Neutrophil (primary cell): ENCODE results near the gene GALK1.
A peak's percentile ranks its signal among the peaks of the same experiment; 100 is the strongest.

ENCODE experiments used
- H3K27ac ChIP-seq: fragments of 200-600 bp; sonication (generic); 2 replicates; pipeline ENCODE4 v1.5.1; 2016; ENCODE audit warnings: mild to moderate bottlenecking, moderate library complexity
- H3K27me3 ChIP-seq: fragments of 200-600 bp; sonication (generic); 2 replicates; pipeline ENCODE4 v1.6.0; 2016; ENCODE audit warnings: mild to moderate bottlenecking
- H3K36me3 ChIP-seq: fragments of 200-600 bp; sonication (generic); 2 replicates; pipeline ENCODE4 v1.5.1; 2017
- H3K4me1 ChIP-seq, 2 experiments: fragments of 200-600 bp in 1 of 2; sonication (generic) in 1 of 2; 1 replicate in 1 of 2; 2 replicates in 1 of 2; pipeline versions ENCODE4 v1.5.1 to v1.6.1; 2013 to 2016; ENCODE audit warnings: low read depth in 1 of 2, low read length in 1 of 2, mild to moderate bottlenecking in 1 of 2, moderate library complexity in 1 of 2; ENCODE audit not compliant: control insufficient read depth in 1 of 2, insufficient read depth in 1 of 2
- H3K4me3 ChIP-seq, 2 experiments: fragments of 200-600 bp in 1 of 2; sonication (generic) in 1 of 2; 1 replicate in 1 of 2; 2 replicates in 1 of 2; pipeline ENCODE4 v1.5.1; 2013 to 2016; ENCODE audit warnings: low read depth in 1 of 2, low read length in 1 of 2, mild to moderate bottlenecking in 1 of 2, moderate library complexity in 1 of 2
- H3K9me3 ChIP-seq: fragments of 200-600 bp; sonication (generic); 2 replicates; pipeline ENCODE4 v1.5.1; 2016
- CTCF ChIP-seq: fragments of 200-600 bp; sonication (generic); IDR thresholded peaks from 2 replicates; pipeline ENCODE4 v1.5.1; 2016; ENCODE audit warnings: antibody characterized with exemption

Gene GALK1

DNA sequence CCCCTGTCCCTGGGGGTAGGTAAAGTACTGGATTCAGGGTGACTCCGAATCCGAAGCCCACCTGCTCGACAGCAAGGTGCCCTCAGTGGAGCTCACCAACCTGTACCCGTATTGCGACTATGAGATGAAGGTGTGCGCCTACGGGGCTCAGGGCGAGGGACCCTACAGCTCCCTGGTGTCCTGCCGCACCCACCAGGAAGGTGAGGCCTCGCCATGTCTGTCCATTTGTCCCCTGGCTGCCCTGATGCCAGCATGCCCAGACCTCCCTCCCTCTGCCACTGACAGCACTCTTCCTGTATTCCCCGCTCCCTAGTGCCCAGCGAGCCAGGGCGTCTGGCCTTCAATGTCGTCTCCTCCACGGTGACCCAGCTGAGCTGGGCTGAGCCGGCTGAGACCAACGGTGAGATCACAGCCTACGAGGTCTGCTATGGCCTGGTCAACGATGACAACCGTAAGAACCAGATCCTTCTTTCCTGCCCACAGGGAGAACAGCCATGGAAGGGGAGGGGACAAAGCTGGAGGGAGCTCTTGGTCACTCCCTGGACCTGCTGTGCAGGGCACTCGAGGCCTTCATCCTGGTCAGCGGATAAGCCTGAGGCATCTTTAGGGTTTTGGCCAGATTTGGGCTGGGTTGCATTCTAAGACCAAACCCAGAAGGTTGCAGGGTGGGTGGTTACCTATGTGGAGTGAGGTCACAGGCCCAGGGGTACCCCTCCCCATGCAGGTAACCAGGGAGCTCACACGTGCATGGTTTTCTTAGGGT, 14.2 kb downstream of the GALK1 start:
- no peaks in the 10 kb centered on the region for H3K36me3 ChIP-seq
- TF ChIP-seq CTCF: no peak
- H3K4me3 ChIP-seq: no peak overlapping the region
- H3K27me3 ChIP-seq: peaks cover 27% of the 10 kb centered on the region
- H3K9me3 ChIP-seq: no peaks in the 10 kb centered on the region
- H3K27ac ChIP-seq: no peak overlapping the region
- peaks cover 29 to 31% of the 10 kb centered on the region in 2 experiments for H3K4me1 ChIP-seq

DNA sequence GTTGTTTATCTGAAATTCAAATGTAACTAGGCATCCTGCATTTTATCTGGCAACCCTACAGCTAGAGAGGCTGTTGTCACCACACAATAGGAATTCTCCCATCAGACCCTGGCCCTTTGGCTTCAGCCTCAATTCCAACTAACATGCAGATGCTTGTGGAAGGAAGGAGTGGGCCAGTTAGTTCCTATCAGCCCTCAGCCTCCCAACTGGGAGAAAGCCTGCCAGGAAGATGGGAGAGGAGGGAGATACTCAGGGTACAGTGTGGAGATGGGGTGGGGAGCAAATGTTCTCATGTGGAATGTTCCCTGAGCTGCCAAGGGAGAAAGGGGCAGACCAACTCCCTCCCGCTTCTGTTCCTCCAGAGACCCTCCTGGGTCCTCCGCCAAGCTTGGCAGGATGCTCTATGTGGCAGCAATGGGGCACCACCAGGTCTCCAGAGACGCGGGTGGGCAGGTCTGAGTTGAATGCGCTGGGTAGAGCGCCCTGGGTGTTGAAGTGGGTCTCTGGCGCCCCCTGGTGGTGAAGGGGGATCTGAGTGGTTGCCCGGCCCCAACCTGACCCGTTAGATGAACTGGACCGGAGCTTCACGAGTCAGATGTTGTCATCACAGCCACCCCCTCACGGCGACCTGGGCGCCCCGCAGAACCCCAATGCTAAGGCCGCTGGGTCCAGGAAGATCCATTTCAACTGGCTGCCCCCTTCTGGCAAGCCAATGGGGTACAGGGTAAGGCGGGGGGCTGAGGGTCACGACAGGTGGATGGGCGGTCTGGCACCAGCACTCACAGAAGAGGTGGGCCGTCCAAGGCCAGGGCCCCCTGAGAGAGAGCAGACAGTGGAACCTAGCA, 15.2 kb downstream of the GALK1 start:
- peak; percentile 88 for TF ChIP-seq CTCF
- Histone ChIP-seq H3K9me3 (no peaks in the 10 kb centered on the region), H3K27me3 (peaks cover 27% of the 10 kb centered on the region), H3K4me3 (no peak overlapping the region), H3K36me3 (no peaks in the 10 kb centered on the region), H3K27ac (no peak overlapping the region), H3K4me1 (peaks cover 27 to 28% of the 10 kb centered on the region in 2 experiments)

DNA sequence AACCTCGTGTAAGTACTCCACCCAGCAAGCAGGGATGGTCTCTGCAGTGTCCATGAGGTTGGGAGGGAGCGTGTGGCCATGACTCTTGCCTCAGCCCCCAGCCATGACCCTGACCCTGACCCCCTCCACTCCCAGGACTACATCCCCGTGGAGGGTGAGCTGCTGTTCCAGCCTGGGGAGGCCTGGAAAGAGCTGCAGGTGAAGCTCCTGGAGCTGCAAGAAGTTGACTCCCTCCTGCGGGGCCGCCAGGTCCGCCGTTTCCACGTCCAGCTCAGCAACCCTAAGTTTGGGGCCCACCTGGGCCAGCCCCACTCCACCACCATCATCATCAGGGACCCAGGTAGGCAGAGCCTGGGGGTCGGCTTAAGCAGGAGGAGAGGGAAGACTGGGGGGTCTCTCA, 16.3 kb downstream of the GALK1 start:
- Histone ChIP-seq H3K27ac (no peak overlapping the region), H3K36me3 (no peaks in the 10 kb centered on the region), H3K27me3 (peaks cover 24% of the 10 kb centered on the region), H3K4me1 (peaks cover 22% of the 10 kb centered on the region in 2 experiments), H3K9me3 (no peaks in the 10 kb centered on the region), H3K4me3 (no peak overlapping the region)
- no peak for TF ChIP-seq CTCF

DNA sequence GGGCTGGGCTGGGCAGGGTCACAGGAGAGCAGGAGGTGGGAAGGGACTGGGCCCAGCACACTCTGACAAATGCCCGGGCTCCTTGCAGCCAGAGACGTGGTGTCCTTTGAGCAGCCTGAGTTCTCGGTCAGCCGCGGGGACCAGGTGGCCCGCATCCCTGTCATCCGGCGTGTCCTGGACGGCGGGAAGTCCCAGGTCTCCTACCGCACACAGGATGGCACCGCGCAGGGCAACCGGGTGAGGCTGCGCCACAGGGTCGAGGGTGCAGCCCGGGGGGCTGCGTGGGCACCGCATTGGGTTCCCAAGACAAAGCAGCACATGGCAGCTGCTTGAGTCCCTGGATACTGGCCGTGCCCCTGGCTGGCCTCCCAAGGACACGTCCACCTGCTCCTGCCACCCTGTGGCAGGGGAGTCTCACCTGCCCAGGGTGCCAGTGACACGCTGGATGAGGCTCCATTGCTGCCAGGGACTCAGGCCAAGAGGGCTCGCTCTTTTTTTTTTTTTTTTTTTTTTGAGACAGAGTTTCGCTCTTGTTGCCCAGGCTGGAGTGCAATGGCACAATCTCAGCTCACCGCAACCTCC, 21.3 kb downstream of the GALK1 start:
- Histone ChIP-seq H3K4me3 (no peak overlapping the region), H3K36me3 (no peaks in the 10 kb centered on the region), H3K9me3 (no peaks in the 10 kb centered on the region), H3K27ac (no peak overlapping the region), H3K4me1 (peaks cover 16 to 18% of the 10 kb centered on the region in 2 experiments), H3K27me3 (no peaks in the 10 kb centered on the region)
- no peak for TF ChIP-seq CTCF

GRCh38 chr17:75742337-75742736, 22.7 kb downstream of the GALK1 start:
- no peak overlapping the region for H3K4me3 ChIP-seq
- no peaks in the 10 kb centered on the region for H3K36me3 ChIP-seq
- H3K4me1 ChIP-seq: peaks cover 25 to 26% of the 10 kb centered on the region in 2 experiments
- no peaks in the 10 kb centered on the region for H3K9me3 ChIP-seq
- H3K27ac ChIP-seq: no peak overlapping the region
- H3K27me3 ChIP-seq: no peaks in the 10 kb centered on the region
- no peak for TF ChIP-seq CTCF
